ENCODE data around the gene VPS37C. TPM values are rescaled to one million over a fixed set of nuclear protein-coding genes. Genes with fewer than 3 reads are reported as not detected.

VPS37C gene
- total and polyA plus RNA-seq, 9 of the 15 experiments (the other 6 are each of a cell fraction or from before 2014, with no cell fraction given): 0.62 to 29.8 (median 11.5) TPM

- TF ChIP-seq, protein P1, sequence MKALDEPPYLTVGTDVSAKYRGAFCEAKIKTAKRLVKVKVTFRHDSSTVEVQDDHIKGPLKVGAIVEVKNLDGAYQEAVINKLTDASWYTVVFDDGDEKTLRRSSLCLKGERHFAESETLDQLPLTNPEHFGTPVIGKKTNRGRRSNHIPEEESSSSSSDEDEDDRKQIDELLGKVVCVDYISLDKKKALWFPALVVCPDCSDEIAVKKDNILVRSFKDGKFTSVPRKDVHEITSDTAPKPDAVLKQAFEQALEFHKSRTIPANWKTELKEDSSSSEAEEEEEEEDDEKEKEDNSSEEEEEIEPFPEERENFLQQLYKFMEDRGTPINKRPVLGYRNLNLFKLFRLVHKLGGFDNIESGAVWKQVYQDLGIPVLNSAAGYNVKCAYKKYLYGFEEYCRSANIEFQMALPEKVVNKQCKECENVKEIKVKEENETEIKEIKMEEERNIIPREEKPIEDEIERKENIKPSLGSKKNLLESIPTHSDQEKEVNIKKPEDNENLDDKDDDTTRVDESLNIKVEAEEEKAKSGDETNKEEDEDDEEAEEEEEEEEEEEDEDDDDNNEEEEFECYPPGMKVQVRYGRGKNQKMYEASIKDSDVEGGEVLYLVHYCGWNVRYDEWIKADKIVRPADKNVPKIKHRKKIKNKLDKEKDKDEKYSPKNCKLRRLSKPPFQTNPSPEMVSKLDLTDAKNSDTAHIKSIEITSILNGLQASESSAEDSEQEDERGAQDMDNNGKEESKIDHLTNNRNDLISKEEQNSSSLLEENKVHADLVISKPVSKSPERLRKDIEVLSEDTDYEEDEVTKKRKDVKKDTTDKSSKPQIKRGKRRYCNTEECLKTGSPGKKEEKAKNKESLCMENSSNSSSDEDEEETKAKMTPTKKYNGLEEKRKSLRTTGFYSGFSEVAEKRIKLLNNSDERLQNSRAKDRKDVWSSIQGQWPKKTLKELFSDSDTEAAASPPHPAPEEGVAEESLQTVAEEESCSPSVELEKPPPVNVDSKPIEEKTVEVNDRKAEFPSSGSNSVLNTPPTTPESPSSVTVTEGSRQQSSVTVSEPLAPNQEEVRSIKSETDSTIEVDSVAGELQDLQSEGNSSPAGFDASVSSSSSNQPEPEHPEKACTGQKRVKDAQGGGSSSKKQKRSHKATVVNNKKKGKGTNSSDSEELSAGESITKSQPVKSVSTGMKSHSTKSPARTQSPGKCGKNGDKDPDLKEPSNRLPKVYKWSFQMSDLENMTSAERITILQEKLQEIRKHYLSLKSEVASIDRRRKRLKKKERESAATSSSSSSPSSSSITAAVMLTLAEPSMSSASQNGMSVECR (CRISPR knock-in tag; IDR thresholded peaks at IDR 0.05): peak; percentile 78; the same call in 1 of the 2 replicates
- TF ChIP-seq ARID3B (CRISPR knock-in tag; IDR thresholded peaks at IDR 0.05; ENCODE audit: borderline replicate concordance) (no peak), ILF3 (IDR thresholded peaks at IDR 0.05; ENCODE audit: borderline replicate concordance) (peak; percentile 81; the same call in 1 of the 2 replicates), ZNF75A (CRISPR knock-in tag; IDR thresholded peaks at IDR 0.05) (no peak), SMAD2 (IDR thresholded peaks at IDR 0.05; ENCODE audit: low read depth, low read length) (no peak), PTRF (tag; IDR thresholded peaks at IDR 0.05) (no peak), NUFIP1 (IDR thresholded peaks at IDR 0.05; ENCODE audit: partially characterized antibody) (no peak), FOXJ3 (CRISPR knock-in tag; IDR thresholded peaks at IDR 0.05) (no peak), TFAP4 (CRISPR knock-in tag; IDR thresholded peaks at IDR 0.05; ENCODE audit: borderline replicate concordance) (no peak), FOXJ2 (tag; IDR thresholded peaks at IDR 0.05) (no peak), POLR2G (IDR thresholded peaks at IDR 0.05; ENCODE audit: low read depth, low read length) (peak; percentile 97), ZNF589 (CRISPR knock-in tag; IDR thresholded peaks at IDR 0.05; ENCODE audit: low read depth) (no peak)
- TF ChIP-seq, protein P2, sequence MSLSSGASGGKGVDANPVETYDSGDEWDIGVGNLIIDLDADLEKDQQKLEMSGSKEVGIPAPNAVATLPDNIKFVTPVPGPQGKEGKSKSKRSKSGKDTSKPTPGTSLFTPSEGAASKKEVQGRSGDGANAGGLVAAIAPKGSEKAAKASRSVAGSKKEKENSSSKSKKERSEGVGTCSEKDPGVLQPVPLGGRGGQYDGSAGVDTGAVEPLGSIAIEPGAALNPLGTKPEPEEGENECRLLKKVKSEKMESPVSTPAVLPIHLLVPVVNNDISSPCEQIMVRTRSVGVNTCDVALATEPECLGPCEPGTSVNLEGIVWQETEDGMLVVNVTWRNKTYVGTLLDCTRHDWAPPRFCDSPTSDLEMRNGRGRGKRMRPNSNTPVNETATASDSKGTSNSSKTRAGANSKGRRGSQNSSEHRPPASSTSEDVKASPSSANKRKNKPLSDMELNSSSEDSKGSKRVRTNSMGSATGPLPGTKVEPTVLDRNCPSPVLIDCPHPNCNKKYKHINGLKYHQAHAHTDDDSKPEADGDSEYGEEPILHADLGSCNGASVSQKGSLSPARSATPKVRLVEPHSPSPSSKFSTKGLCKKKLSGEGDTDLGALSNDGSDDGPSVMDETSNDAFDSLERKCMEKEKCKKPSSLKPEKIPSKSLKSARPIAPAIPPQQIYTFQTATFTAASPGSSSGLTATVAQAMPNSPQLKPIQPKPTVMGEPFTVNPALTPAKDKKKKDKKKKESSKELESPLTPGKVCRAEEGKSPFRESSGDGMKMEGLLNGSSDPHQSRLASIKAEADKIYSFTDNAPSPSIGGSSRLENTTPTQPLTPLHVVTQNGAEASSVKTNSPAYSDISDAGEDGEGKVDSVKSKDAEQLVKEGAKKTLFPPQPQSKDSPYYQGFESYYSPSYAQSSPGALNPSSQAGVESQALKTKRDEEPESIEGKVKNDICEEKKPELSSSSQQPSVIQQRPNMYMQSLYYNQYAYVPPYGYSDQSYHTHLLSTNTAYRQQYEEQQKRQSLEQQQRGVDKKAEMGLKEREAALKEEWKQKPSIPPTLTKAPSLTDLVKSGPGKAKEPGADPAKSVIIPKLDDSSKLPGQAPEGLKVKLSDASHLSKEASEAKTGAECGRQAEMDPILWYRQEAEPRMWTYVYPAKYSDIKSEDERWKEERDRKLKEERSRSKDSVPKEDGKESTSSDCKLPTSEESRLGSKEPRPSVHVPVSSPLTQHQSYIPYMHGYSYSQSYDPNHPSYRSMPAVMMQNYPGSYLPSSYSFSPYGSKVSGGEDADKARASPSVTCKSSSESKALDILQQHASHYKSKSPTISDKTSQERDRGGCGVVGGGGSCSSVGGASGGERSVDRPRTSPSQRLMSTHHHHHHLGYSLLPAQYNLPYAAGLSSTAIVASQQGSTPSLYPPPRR (CRISPR knock-in tag; IDR thresholded peaks at IDR 0.05; ENCODE audit: borderline replicate concordance): 0 out of 2 replicates have a peak, but pooled peaks have one; percentile 59
Measured at GRCh38 chr11:61161190-61162091, at the start of gene VPS37C (continued).
